ENCODE data around the gene TRMT2A. TPM values are rescaled to one million over a fixed set of nuclear protein-coding genes. Genes with fewer than 3 reads are reported as not detected.

TRMT2A gene
- total and polyA plus RNA-seq, 5 donors = 23.1 to 32.0 (median 28.0) TPM

GRCh38 chr22:20125201-20126174, 8.5 kb upstream of the TRMT2A start:
- no peaks in the 10 kb centered on the region for H3K27me3 ChIP-seq (ENCODE audit: control insufficient read depth, insufficient read depth)
- intact Hi-C loops (cut with DNase I) = no loop called here
- ATAC-seq (no peak), DNase-seq (no peak)
- no peaks in the 10 kb centered on the region for H3K9me3 ChIP-seq (ENCODE audit: control insufficient read depth, low read length)
- 87% methylated on average over 32 of the region's 32 CpGs for WGBS
- H3K4me3 ChIP-seq (ENCODE audit: low read length) = no peak overlapping the region
- no peak overlapping the region for H3K27ac ChIP-seq (ENCODE audit: low read length)
- peaks cover 2% of the 10 kb centered on the region for H3K4me1 ChIP-seq (ENCODE audit: control insufficient read depth, insufficient read depth, low read length)

GRCh38 chr22:20124083-20124787, 7.2 kb upstream of the TRMT2A start:
- Histone ChIP-seq H3K9me3 (ENCODE audit: control insufficient read depth, low read length) (no peaks in the 10 kb centered on the region), H3K27me3 (ENCODE audit: control insufficient read depth, insufficient read depth) (no peaks in the 10 kb centered on the region), H3K4me3 (ENCODE audit: low read length) (no peak overlapping the region), H3K27ac (ENCODE audit: low read length) (no peak overlapping the region), H3K4me1 (ENCODE audit: control insufficient read depth, insufficient read depth, low read length) (no peaks in the 10 kb centered on the region)
- 86% methylated on average over 11 of the region's 11 CpGs for WGBS
- no peak for ATAC-seq
- intact Hi-C loops (cut with DNase I) = no loop called here
- peak in 1 of 3 donors; percentile 40 for DNase-seq

- H3K9me3 ChIP-seq (ENCODE audit: control insufficient read depth, low read length) = no peaks in the 10 kb centered on the region
- no peaks in the 10 kb centered on the region for H3K4me1 ChIP-seq (ENCODE audit: control insufficient read depth, insufficient read depth, low read length)
- WGBS = 91% methylated on average over 13 of the region's 13 CpGs
- no peaks in the 10 kb centered on the region for H3K27me3 ChIP-seq (ENCODE audit: control insufficient read depth, insufficient read depth)
- DNase-seq (peak in 1 of 3 donors; percentile 42), ATAC-seq (no peak)
- H3K4me3 ChIP-seq (ENCODE audit: low read length) = no peak overlapping the region
- H3K27ac ChIP-seq (ENCODE audit: low read length) = no peak overlapping the region
- intact Hi-C loops (cut with DNase I) = no loop called here
These were observed 6.5 kb upstream of the TRMT2A start for GRCh38 chr22:20123366-20124082.

- H3K4me3 ChIP-seq (ENCODE audit: low read length) = no peak overlapping the region
- H3K27ac ChIP-seq (ENCODE audit: low read length) = no peak overlapping the region
- intact Hi-C loops (cut with DNase I) = no loop called here
- H3K27me3 ChIP-seq (ENCODE audit: control insufficient read depth, insufficient read depth) = no peaks in the 10 kb centered on the region
- no peaks in the 10 kb centered on the region for H3K9me3 ChIP-seq (ENCODE audit: control insufficient read depth, low read length)
- DNase-seq = peak; percentile 8 to 39 (median 32)
- ATAC-seq = no peak
- WGBS = 94% methylated on average over 22 of the region's 22 CpGs
- H3K4me1 ChIP-seq (ENCODE audit: control insufficient read depth, insufficient read depth, low read length) = no peaks in the 10 kb centered on the region
These were observed 4.9 kb upstream of the TRMT2A start for GRCh38 chr22:20121856-20122415.

GRCh38 chr22:20118300-20119020, 1.4 kb upstream of the TRMT2A start:
- no peaks in the 10 kb centered on the region for H3K4me1 ChIP-seq (ENCODE audit: control insufficient read depth, insufficient read depth, low read length)
- H3K27me3 ChIP-seq (ENCODE audit: control insufficient read depth, insufficient read depth) = no peaks in the 10 kb centered on the region
- H3K27ac ChIP-seq (ENCODE audit: low read length) = no peak overlapping the region
- intact Hi-C loops (cut with DNase I) = no loop called here
- peak overlapping the region; percentile 90 for H3K4me3 ChIP-seq (ENCODE audit: low read length)
- 17% methylated on average over 8 of the region's 8 CpGs for WGBS
- H3K9me3 ChIP-seq (ENCODE audit: control insufficient read depth, low read length) = no peaks in the 10 kb centered on the region
- DNase-seq (peak; percentile 6 to 22 (median 11)), ATAC-seq (no peak)

- Histone ChIP-seq H3K4me3 (ENCODE audit: low read length) (peak overlapping the region; percentile 90), H3K27me3 (ENCODE audit: control insufficient read depth, insufficient read depth) (no peaks in the 10 kb centered on the region), H3K4me1 (ENCODE audit: control insufficient read depth, insufficient read depth, low read length) (no peaks in the 10 kb centered on the region), H3K9me3 (ENCODE audit: control insufficient read depth, low read length) (no peaks in the 10 kb centered on the region), H3K27ac (ENCODE audit: low read length) (peak overlapping the region; percentile 58)
- peak in 1 of 2 donors; percentile 0 for ATAC-seq
- intact Hi-C loops (cut with DNase I) = no loop called here
- WGBS = under 1% methylated on average over 66 of the region's 66 CpGs
- DNase-seq = peak; percentile 44 to 77 (median 68)
These were observed 740 bp upstream of the TRMT2A start for GRCh38 chr22:20117633-20118299.

GRCh38 chr22:20116376-20116950, 563 bp downstream of the TRMT2A start:
- Histone ChIP-seq H3K27me3 (ENCODE audit: control insufficient read depth, insufficient read depth) (no peaks in the 10 kb centered on the region), H3K4me1 (ENCODE audit: control insufficient read depth, insufficient read depth, low read length) (no peaks in the 10 kb centered on the region), H3K9me3 (ENCODE audit: control insufficient read depth, low read length) (no peaks in the 10 kb centered on the region), H3K4me3 (ENCODE audit: low read length) (peak overlapping the region; percentile 71), H3K27ac (ENCODE audit: low read length) (peak overlapping the region; percentile 68)
- ATAC-seq = peak; percentile 8 to 10
- 12% methylated on average over 27 of the region's 27 CpGs for WGBS
- DNase-seq = peak in 1 of 3 donors; percentile 76
- intact Hi-C loops (cut with DNase I) = no loop called here

- DNase-seq = peak; percentile 33 to 70 (median 61)
These were observed 1.2 kb downstream of the TRMT2A start, which contains the start of gene RANBP1 for GRCh38 chr22:20115691-20116375. RANBP1 (plus strand) TSS chr22:20116104; CDS start chr22:20116185, 81 bp downstream.

More at GRCh38 chr22:20115691-20116375, 1.2 kb downstream of the TRMT2A start, which contains the start of gene RANBP1:
- WGBS = 71% methylated on average over 30 of the region's 30 CpGs
- no peak for ATAC-seq
- intact Hi-C loops (cut with DNase I) = no loop called here
- Histone ChIP-seq H3K27me3 (ENCODE audit: control insufficient read depth, insufficient read depth) (no peaks in the 10 kb centered on the region), H3K4me1 (ENCODE audit: control insufficient read depth, insufficient read depth, low read length) (no peaks in the 10 kb centered on the region), H3K4me3 (ENCODE audit: low read length) (peak within 1 kb of the TSS; percentile 71), H3K9me3 (ENCODE audit: control insufficient read depth, low read length) (no peaks in the 10 kb centered on the region), H3K27ac (ENCODE audit: low read length) (peak within 1 kb of the TSS; percentile 68)

Data from right cardiac atrium (tissue), 5 donors.